HL-60 (cell line): ENCODE results near the gene CDS2.

ENCODE experiments used
- CTCF ChIP-seq: IDR thresholded peaks from one replicate; pipeline ENCODE4 v1.5.1; 2011; ENCODE audit warnings: low read length, control low read depth, inconsistent platforms; ENCODE audit not compliant: insufficient read depth
- POLR2AphosphoS5 ChIP-seq: IDR thresholded peaks from 2 replicates; pipeline ENCODE4 v1.6.1; 2012; ENCODE audit warnings: low read depth

GRCh38 chr20:5159928-5160327 is 33.1 kb downstream of the CDS2 start:
- no peak for TF ChIP-seq CTCF
- no peak for TF ChIP-seq POLR2AphosphoS5
